ENCODE data around the gene TAMM41.
"Not testable (repeated sequence)": the region's sequence is repeated elsewhere in the genome, so short reads cannot be mapped to it uniquely, and the experiment has no call there.

TAMM41 gene

DNA sequence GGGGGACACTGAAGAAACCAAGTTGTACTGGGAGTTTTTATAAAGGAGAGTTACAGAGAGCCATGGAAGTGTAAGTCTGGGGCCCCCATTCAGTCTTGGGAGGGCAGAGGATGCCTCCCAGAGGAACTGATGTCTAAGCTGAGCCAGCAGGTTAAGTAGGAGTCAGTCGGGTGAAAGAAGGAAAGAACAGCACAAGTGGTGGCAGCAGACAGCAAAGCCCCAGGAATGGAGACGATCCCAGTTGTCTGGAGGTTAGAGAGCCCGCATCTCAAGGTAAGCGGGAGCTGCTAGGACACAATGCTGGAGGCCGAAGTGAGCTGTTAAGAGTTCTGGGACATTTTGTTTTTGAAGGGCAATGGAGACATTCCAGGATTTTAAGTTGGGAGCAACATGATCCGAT is 88.8 kb downstream of the TAMM41 start:
- DNase-seq = no peak

DNA sequence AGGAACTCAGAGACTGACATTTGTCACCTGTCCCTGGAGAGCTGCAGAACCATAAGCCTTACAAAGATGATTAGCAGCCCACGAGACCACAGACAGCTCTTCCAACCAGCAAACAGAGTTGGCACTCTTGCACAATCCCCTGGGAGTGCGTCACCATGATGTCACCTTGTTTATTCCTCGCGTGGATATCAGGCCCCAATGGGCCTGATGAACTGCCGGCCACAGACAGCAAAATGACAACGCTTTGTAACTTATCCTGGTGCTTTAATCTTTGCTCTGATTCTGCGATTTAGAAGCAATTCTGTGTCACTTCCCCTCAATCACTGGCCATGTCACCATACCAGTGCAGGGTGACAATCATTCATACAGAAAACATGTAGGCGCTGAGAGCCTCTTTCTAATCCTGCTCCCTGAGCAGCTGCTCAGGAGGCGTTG is 89.2 kb downstream of the TAMM41 start:
- no peak for DNase-seq

DNA sequence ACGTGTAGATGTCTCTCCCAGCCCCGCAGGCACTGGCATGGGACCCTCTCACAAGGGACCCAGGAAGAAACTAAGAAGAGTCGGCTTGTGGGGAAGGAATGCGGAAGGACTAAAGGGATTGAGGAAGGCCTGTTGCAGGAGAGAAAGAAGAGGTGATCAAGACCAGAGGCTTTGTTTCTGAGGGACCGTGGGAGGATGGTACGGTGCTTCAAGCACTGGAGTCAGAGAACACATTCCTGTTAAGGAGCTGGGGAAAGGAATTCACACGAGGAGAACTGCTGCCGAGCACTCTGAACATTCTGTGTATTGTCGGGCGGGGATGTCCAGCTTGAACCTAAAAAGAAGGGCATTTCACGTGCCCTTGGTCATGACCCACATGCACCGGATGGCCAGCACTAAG is 91.4 kb downstream of the TAMM41 start:
- DNase-seq = no peak

DNA sequence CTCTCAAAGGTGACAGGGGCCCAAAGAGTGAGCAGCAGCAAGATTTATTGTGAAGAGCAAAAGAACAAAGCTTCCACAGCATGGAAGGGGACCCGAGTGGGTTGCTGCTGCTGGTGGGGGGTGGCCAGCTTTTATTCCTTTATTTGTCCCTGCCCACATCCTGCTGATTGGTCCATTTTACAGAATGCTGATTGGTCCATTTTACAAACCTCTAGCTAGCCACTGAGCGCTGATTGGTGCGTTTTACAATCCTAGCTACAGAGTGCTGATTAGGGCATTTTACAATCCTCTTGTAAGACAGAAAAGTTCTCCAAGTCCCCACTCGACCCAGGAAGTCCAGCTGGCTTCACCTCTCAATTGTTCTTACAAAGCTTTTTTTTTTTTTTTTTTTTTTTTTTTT is 94.4 kb downstream of the TAMM41 start:
- DNase-seq = not testable (repeated sequence)

DNA sequence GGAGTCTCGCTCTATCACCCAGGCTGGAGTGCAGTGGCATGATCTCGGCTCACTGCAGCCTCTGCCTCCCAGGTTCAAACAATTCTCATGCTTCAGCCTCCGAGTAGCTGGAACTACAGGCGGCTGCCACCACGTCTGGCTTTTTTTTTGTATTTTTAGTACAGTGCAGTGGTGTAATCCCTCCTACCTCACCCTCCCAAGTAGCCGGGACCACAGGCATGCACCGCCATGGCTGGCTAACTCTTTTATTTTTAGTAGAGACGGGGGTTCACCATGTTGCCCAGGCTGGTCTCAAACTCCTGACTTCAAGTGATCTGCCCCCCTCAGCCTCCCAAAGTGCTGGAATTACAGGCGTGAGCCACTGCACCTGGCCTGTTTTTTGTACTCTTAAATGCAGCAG is 98.4 kb downstream of the TAMM41 start:
- not testable (repeated sequence) for DNase-seq
